Memory B cell (primary cell): Measurements from ENCODE around the gene PHACTR1.

Source experiments
- ATAC-seq: fragments of 150-1000 bp; cut with Tn5 transposase; 2 replicates; pipeline ENCODE4 v1.10.0; 2021; ENCODE audit warnings: low read depth, mild to moderate bottlenecking, moderate library complexity
- DNase-seq, 2 donors: peaks; one replicate each; pipeline ENCODE4 v3.0.0; 2022; ENCODE audit warnings: low spot score in 2 of 2
- H3K27ac Mint-ChIP-seq: one replicate; pipeline ENCODE4 v1.8.0; 2022; ENCODE audit warnings: mild to moderate bottlenecking, moderate library complexity, mixed read lengths
- H3K27me3 Mint-ChIP-seq: one replicate; pipeline ENCODE4 v1.8.0; 2022; ENCODE audit warnings: mixed read lengths
- H3K36me3 Mint-ChIP-seq: one replicate; pipeline ENCODE4 v1.8.0; 2022; ENCODE audit warnings: mild to moderate bottlenecking, mixed read lengths
- H3K4me1 Mint-ChIP-seq: one replicate; pipeline ENCODE4 v1.8.0; 2022; ENCODE audit warnings: mixed read lengths
- H3K4me3 Mint-ChIP-seq: one replicate; pipeline ENCODE4 v1.8.0; 2022; ENCODE audit warnings: mild to moderate bottlenecking, moderate library complexity, mixed read lengths
- H3K9me3 Mint-ChIP-seq: one replicate; pipeline ENCODE4 v1.8.0; 2022; ENCODE audit warnings: mixed read lengths

PHACTR1 gene

GRCh38 chr6:13065581-13065980, 349.0 kb downstream of the PHACTR1 start:
- no peaks in the 10 kb centered on the region for H3K9me3 Mint-ChIP-seq
- DNase-seq (no peak), ATAC-seq (no peak)
- no peak overlapping the region for H3K4me3 Mint-ChIP-seq
- H3K27ac Mint-ChIP-seq, result no peak overlapping the region
- peaks cover 5% of the 10 kb centered on the region for H3K27me3 Mint-ChIP-seq
- no peaks in the 10 kb centered on the region for H3K36me3 Mint-ChIP-seq
- peaks cover 8% of the 10 kb centered on the region for H3K4me1 Mint-ChIP-seq

- Mint-ChIP-seq H3K27me3 (peaks cover 5% of the 10 kb centered on the region), H3K36me3 (no peaks in the 10 kb centered on the region), H3K4me1 (peaks cover 8% of the 10 kb centered on the region), H3K4me3 (no peak overlapping the region), H3K27ac (no peak overlapping the region), H3K9me3 (no peaks in the 10 kb centered on the region)
- DNase-seq, result no peak
- no peak for ATAC-seq
Observed at GRCh38 chr6:13066050-13066449, 349.5 kb downstream of the PHACTR1 start.

GRCh38 chr6:13066820-13067219, 350.3 kb downstream of the PHACTR1 start:
- peaks cover 8% of the 10 kb centered on the region for H3K4me1 Mint-ChIP-seq
- no peak for DNase-seq
- H3K27ac Mint-ChIP-seq, result no peak overlapping the region
- H3K36me3 Mint-ChIP-seq, result no peaks in the 10 kb centered on the region
- no peak overlapping the region for H3K4me3 Mint-ChIP-seq
- no peaks in the 10 kb centered on the region for H3K9me3 Mint-ChIP-seq
- H3K27me3 Mint-ChIP-seq, result peaks cover 5% of the 10 kb centered on the region
- no peak for ATAC-seq

- ATAC-seq (peak; percentile 26), DNase-seq (no peak)
- Mint-ChIP-seq H3K9me3 (no peaks in the 10 kb centered on the region), H3K27ac (no peak overlapping the region), H3K27me3 (peaks cover 7% of the 10 kb centered on the region), H3K4me3 (no peak overlapping the region), H3K36me3 (no peaks in the 10 kb centered on the region), H3K4me1 (peaks cover 8% of the 10 kb centered on the region)
Observed at GRCh38 chr6:13068586-13069210, 352.1 kb downstream of the PHACTR1 start.

GRCh38 chr6:13071550-13072345, 355.2 kb downstream of the PHACTR1 start:
- DNase-seq (no peak), ATAC-seq (no peak)
- Mint-ChIP-seq H3K27me3 (peaks cover 12% of the 10 kb centered on the region), H3K27ac (no peak overlapping the region), H3K36me3 (no peaks in the 10 kb centered on the region), H3K4me1 (peaks cover 8% of the 10 kb centered on the region), H3K4me3 (no peak overlapping the region), H3K9me3 (no peaks in the 10 kb centered on the region)

GRCh38 chr6:13072686-13073347, 356.2 kb downstream of the PHACTR1 start:
- no peak overlapping the region for H3K4me3 Mint-ChIP-seq
- H3K27ac Mint-ChIP-seq, result no peak overlapping the region
- DNase-seq, result no peak
- peaks cover 19% of the 10 kb centered on the region for H3K27me3 Mint-ChIP-seq
- H3K9me3 Mint-ChIP-seq, result no peaks in the 10 kb centered on the region
- no peaks in the 10 kb centered on the region for H3K36me3 Mint-ChIP-seq
- no peak for ATAC-seq
- H3K4me1 Mint-ChIP-seq, result peaks cover 8% of the 10 kb centered on the region

- no peaks in the 10 kb centered on the region for H3K9me3 Mint-ChIP-seq
- H3K4me1 Mint-ChIP-seq, result no peaks in the 10 kb centered on the region
- ATAC-seq (no peak), DNase-seq (no peak)
- H3K27ac Mint-ChIP-seq, result no peak overlapping the region
- H3K27me3 Mint-ChIP-seq, result peaks cover 17% of the 10 kb centered on the region
- H3K36me3 Mint-ChIP-seq, result no peaks in the 10 kb centered on the region
- H3K4me3 Mint-ChIP-seq, result no peak overlapping the region
Observed at GRCh38 chr6:13074415-13075140, 358.0 kb downstream of the PHACTR1 start.

GRCh38 chr6:13075141-13075845, 358.7 kb downstream of the PHACTR1 start:
- no peak overlapping the region for H3K27ac Mint-ChIP-seq
- H3K4me3 Mint-ChIP-seq, result no peak overlapping the region
- DNase-seq (no peak), ATAC-seq (no peak)
- no peaks in the 10 kb centered on the region for H3K9me3 Mint-ChIP-seq
- H3K27me3 Mint-ChIP-seq, result peaks cover 17% of the 10 kb centered on the region
- no peaks in the 10 kb centered on the region for H3K4me1 Mint-ChIP-seq
- no peaks in the 10 kb centered on the region for H3K36me3 Mint-ChIP-seq

- ATAC-seq, result no peak
- no peaks in the 10 kb centered on the region for H3K36me3 Mint-ChIP-seq
- no peaks in the 10 kb centered on the region for H3K4me1 Mint-ChIP-seq
- no peak for DNase-seq
- H3K4me3 Mint-ChIP-seq, result no peak overlapping the region
- no peak overlapping the region for H3K27ac Mint-ChIP-seq
- H3K27me3 Mint-ChIP-seq, result peaks cover 17% of the 10 kb centered on the region
- no peaks in the 10 kb centered on the region for H3K9me3 Mint-ChIP-seq
Observed at GRCh38 chr6:13076575-13076974, 360.0 kb downstream of the PHACTR1 start.

- no peaks in the 10 kb centered on the region for H3K4me1 Mint-ChIP-seq
- H3K4me3 Mint-ChIP-seq, result no peak overlapping the region
- no peaks in the 10 kb centered on the region for H3K9me3 Mint-ChIP-seq
- no peak for ATAC-seq
- H3K27ac Mint-ChIP-seq, result no peak overlapping the region
- no peaks in the 10 kb centered on the region for H3K36me3 Mint-ChIP-seq
- no peak for DNase-seq
- peaks cover 19% of the 10 kb centered on the region for H3K27me3 Mint-ChIP-seq
Observed at GRCh38 chr6:13077117-13077516, 360.6 kb downstream of the PHACTR1 start.

GRCh38 chr6:13079096-13079723, 362.6 kb downstream of the PHACTR1 start:
- peaks cover 16% of the 10 kb centered on the region for H3K27me3 Mint-ChIP-seq
- no peaks in the 10 kb centered on the region for H3K4me1 Mint-ChIP-seq
- no peak overlapping the region for H3K4me3 Mint-ChIP-seq

GRCh38 chr6:13080462-13081188, 364.1 kb downstream of the PHACTR1 start:
- Mint-ChIP-seq H3K36me3 (no peaks in the 10 kb centered on the region), H3K27ac (no peak overlapping the region), H3K9me3 (no peaks in the 10 kb centered on the region), H3K4me1 (no peaks in the 10 kb centered on the region), H3K27me3 (peaks cover 11% of the 10 kb centered on the region), H3K4me3 (no peak overlapping the region)
- ATAC-seq (no peak), DNase-seq (no peak)

More at GRCh38 chr6:13079096-13079723, 362.6 kb downstream of the PHACTR1 start:
- DNase-seq (no peak), ATAC-seq (no peak)
- H3K27ac Mint-ChIP-seq, result no peak overlapping the region
- H3K9me3 Mint-ChIP-seq, result no peaks in the 10 kb centered on the region
- H3K36me3 Mint-ChIP-seq, result no peaks in the 10 kb centered on the region

GRCh38 chr6:13081189-13081563, 364.6 kb downstream of the PHACTR1 start:
- Mint-ChIP-seq H3K9me3 (no peaks in the 10 kb centered on the region), H3K4me3 (no peak overlapping the region), H3K36me3 (no peaks in the 10 kb centered on the region), H3K27ac (no peak overlapping the region), H3K4me1 (no peaks in the 10 kb centered on the region), H3K27me3 (peaks cover 11% of the 10 kb centered on the region)
- DNase-seq (no peak), ATAC-seq (no peak)
